ENCODE measurements around the gene ZNRF2. TPM values are rescaled to one million over a fixed set of nuclear protein-coding genes. Genes with fewer than 3 reads are reported as not detected.

Gene ZNRF2
- total RNA-seq (10 to 100 TPM; 12.4 to 13.6 TPM), polyA plus RNA-seq (4.2 TPM)

- Mint-ChIP-seq H3K36me3 (peaks cover 3 to 18% (median 14%) of the 10 kb centered on the region in 3 donors), H3K9me3 (peaks cover 4 to 13% (median 9%) of the 10 kb centered on the region in 5 donors), H3K4me1 (peaks cover 43 to 56% (median 51%) of the 10 kb centered on the region in 3 donors), H3K27me3 (no peaks in the 10 kb centered on the region), H3K27ac (peak within 1 kb of the TSS; percentile 87 to 97 (median 95)), H3K4me3 (peak within 1 kb of the TSS; percentile 82 to 92 (median 88))
- H3K4me1 ChIP-seq (ENCODE audit: insufficient read depth, low read length) = peaks cover 26% of the 10 kb centered on the region
- peak within 1 kb of the TSS; percentile 80 for H3K27ac ChIP-seq (ENCODE audit: low read depth, low read length)
- no peaks in the 10 kb centered on the region for H3K9me3 ChIP-seq (ENCODE audit: low read length)
- ChIA-PET POLR2A (interaction anchor here (0.6 to 2.6 kb wide), 8 partner anchors 29 to 150 kb away, joined by 3 to 22 read pairs (median 8); partner anchors contain the start of gene MTURN), CTCF (interaction anchor here (1.3 to 1.6 kb wide), 3 partner anchors 10 to 68 kb away, joined by 3 to 7 read pairs (median 4); no protein-coding TSS in a partner anchor)
- peak within 1 kb of the TSS; percentile 44 for H3K4me3 ChIP-seq (ENCODE audit: low read length)
- H3K36me3 ChIP-seq (ENCODE audit: insufficient read depth, low read length) = no peaks in the 10 kb centered on the region
- H3K27me3 ChIP-seq (ENCODE audit: insufficient read depth, low read length, poor library complexity, severe bottlenecking) = no peaks in the 10 kb centered on the region
- peak; percentile 98 to 100 (median 98) for DNase-seq
Observed at GRCh38 chr7:30284298-30285066, at the start of gene ZNRF2. ZNRF2 (plus strand) TSS chr7:30284597; CDS start chr7:30285358, 761 bp downstream.

DNA sequence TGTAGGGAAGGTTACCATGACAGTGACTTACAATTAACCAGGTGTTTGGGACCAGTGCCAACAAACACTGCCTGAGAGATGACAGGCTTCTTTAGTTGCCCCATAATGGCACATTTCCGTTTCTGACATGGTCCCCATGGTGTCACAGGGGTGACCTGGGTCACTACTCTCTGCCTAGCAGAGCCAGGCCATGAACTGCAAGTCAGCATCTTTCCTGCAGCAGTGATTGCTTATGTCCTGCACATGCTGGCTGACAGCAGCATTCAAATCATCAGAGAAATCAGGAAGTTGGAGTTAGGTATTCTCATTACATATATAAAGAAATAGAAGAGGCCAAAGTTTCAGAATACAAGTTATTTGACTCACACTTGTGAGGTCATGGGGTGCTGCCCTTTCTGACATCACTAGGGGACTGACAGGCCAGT is 47.1 kb upstream of the ZNRF2 start:
- H3K9me3 Mint-ChIP-seq = no peaks in the 10 kb centered on the region
- Histone ChIP-seq H3K36me3 (ENCODE audit: insufficient read depth, low read length) (no peaks in the 10 kb centered on the region), H3K4me3 (ENCODE audit: low read length) (no peak overlapping the region), H3K9me3 (ENCODE audit: low read length) (no peaks in the 10 kb centered on the region), H3K4me1 (ENCODE audit: insufficient read depth, low read length) (no peaks in the 10 kb centered on the region), H3K27ac (ENCODE audit: low read depth, low read length) (no peak overlapping the region), H3K27me3 (ENCODE audit: insufficient read depth, low read length, poor library complexity, severe bottlenecking) (no peaks in the 10 kb centered on the region)
- no peaks in the 10 kb centered on the region for H3K4me1 Mint-ChIP-seq
- no peak for DNase-seq
- H3K36me3 Mint-ChIP-seq = peaks cover 0 to 2% (median 0%) of the 10 kb centered on the region in 3 donors
- peak overlapping the region in 1 of 8 donors; percentile 64 for H3K27ac Mint-ChIP-seq
- peaks cover 7 to 32% of the 10 kb centered on the region in 2 donors for H3K27me3 Mint-ChIP-seq
- POLR2A ChIA-PET = no interaction called here
- H3K4me3 Mint-ChIP-seq = no peak overlapping the region
- CTCF ChIA-PET = no interaction called here

DNA sequence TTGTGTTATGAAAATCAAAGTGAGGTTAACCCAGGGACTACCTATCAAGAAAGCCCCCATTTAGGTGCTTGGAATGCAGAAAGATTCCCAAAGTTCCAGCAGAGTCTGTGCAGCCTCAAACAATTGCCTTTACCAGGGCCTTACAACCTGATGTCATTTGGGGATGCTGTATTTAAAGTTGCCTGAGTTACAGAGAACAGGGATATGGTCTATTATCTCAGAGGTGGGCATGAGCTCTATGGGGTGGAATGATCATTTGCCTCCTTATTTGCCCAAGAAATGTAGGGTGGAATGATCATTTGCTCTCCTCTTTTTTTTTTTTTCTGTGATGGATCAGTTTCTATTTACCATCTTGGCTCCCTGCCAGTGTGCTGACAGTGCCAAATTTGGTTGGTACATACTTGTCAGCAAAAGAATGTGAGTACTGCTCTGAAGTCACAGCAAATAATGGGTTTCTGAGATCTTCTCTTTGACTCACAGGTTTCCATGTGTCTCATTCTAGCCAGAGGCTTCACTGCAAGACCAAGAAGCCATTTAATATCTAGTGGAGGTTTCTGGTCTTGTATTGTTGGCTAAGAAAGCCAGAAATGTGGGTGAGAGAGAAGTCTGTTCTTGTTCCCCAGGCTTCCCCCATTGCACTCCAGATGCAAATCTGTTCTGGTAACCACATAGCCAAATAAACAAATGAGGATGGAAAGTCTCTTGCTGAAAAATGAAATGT is 45.5 kb upstream of the ZNRF2 start:
- Mint-ChIP-seq H3K27ac (peak overlapping the region in 2 of 8 donors; percentile 12 to 43), H3K36me3 (peaks cover 0 to 2% (median 0%) of the 10 kb centered on the region in 3 donors), H3K9me3 (no peaks in the 10 kb centered on the region), H3K27me3 (peaks cover 7 to 32% of the 10 kb centered on the region in 2 donors), H3K4me3 (no peak overlapping the region), H3K4me1 (no peaks in the 10 kb centered on the region)
- H3K4me1 ChIP-seq (ENCODE audit: insufficient read depth, low read length) = no peaks in the 10 kb centered on the region
- POLR2A ChIA-PET = no interaction called here
- H3K27ac ChIP-seq (ENCODE audit: low read depth, low read length) = no peak overlapping the region
- no peaks in the 10 kb centered on the region for H3K9me3 ChIP-seq (ENCODE audit: low read length)
- no peaks in the 10 kb centered on the region for H3K27me3 ChIP-seq (ENCODE audit: insufficient read depth, low read length, poor library complexity, severe bottlenecking)
- H3K36me3 ChIP-seq (ENCODE audit: insufficient read depth, low read length) = no peaks in the 10 kb centered on the region
- CTCF ChIA-PET = no interaction called here
- DNase-seq = no peak
- H3K4me3 ChIP-seq (ENCODE audit: low read length) = no peak overlapping the region

GRCh38 chr7:30240106-30240800 is 44.1 kb upstream of the ZNRF2 start:
- Mint-ChIP-seq H3K4me1 (no peaks in the 10 kb centered on the region), H3K27me3 (peaks cover 13 to 32% of the 10 kb centered on the region in 2 donors), H3K27ac (no peak overlapping the region), H3K4me3 (no peak overlapping the region), H3K36me3 (peaks cover 0 to 2% (median 0%) of the 10 kb centered on the region in 3 donors), H3K9me3 (no peaks in the 10 kb centered on the region)
- no peaks in the 10 kb centered on the region for H3K36me3 ChIP-seq (ENCODE audit: insufficient read depth, low read length)
- H3K9me3 ChIP-seq (ENCODE audit: low read length) = no peaks in the 10 kb centered on the region
- ChIA-PET POLR2A (no interaction called here), CTCF (no interaction called here)
- H3K4me1 ChIP-seq (ENCODE audit: insufficient read depth, low read length) = no peaks in the 10 kb centered on the region
- no peak overlapping the region for H3K27ac ChIP-seq (ENCODE audit: low read depth, low read length)
- no peak overlapping the region for H3K4me3 ChIP-seq (ENCODE audit: low read length)
- DNase-seq = no peak
- no peaks in the 10 kb centered on the region for H3K27me3 ChIP-seq (ENCODE audit: insufficient read depth, low read length, poor library complexity, severe bottlenecking)

DNA sequence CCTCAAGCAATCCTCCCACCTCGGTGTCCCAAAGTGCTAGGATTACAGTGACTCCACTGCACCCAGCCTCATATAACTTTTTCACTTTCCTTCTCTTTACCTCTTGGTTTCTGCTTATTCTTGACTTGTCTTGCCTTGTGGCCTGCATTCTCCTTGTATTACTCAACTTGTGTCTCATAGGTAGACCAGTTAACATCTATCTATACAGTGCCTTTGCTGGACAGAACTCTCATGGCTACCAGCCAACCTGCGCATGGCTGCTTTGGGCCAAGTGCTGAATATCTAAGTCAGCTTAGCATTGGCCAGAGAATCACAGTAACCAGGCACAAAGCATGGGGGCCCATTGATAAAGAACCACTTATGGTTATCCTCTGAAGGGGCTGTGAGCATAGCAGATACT is 42.6 kb upstream of the ZNRF2 start:
- Histone ChIP-seq H3K4me3 (ENCODE audit: low read length) (no peak overlapping the region), H3K4me1 (ENCODE audit: insufficient read depth, low read length) (no peaks in the 10 kb centered on the region), H3K27ac (ENCODE audit: low read depth, low read length) (no peak overlapping the region), H3K36me3 (ENCODE audit: insufficient read depth, low read length) (no peaks in the 10 kb centered on the region), H3K9me3 (ENCODE audit: low read length) (no peaks in the 10 kb centered on the region), H3K27me3 (ENCODE audit: insufficient read depth, low read length, poor library complexity, severe bottlenecking) (no peaks in the 10 kb centered on the region)
- H3K4me1 Mint-ChIP-seq = no peaks in the 10 kb centered on the region
- no peaks in the 10 kb centered on the region for H3K9me3 Mint-ChIP-seq
- no peak for DNase-seq
- H3K36me3 Mint-ChIP-seq = peaks cover 0 to 2% (median 0%) of the 10 kb centered on the region in 3 donors
- H3K27ac Mint-ChIP-seq = no peak overlapping the region
- ChIA-PET POLR2A (no interaction called here), CTCF (no interaction called here)
- H3K27me3 Mint-ChIP-seq = peaks cover 13 to 26% of the 10 kb centered on the region in 2 donors
- no peak overlapping the region for H3K4me3 Mint-ChIP-seq

DNA sequence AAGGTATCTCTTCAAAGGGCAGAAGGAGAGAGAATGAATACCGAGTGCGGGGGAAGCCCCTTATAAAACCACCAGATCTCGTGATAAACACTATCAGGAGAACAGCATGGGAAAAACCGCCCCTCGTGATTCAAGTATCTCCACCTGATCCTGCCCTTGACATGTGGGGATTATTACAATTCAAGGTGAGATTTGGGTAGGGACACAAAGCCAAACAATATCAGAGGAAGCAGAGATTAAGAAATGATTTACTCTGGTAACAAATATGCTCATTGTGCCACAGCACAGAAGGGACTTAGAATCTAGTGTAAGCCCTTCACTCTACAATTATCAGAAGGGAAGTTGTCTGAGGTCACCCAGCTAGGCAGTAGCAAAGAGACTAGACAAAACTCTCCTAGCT is 40.1 kb upstream of the ZNRF2 start:
- Histone ChIP-seq H3K36me3 (ENCODE audit: insufficient read depth, low read length) (no peaks in the 10 kb centered on the region), H3K4me1 (ENCODE audit: insufficient read depth, low read length) (no peaks in the 10 kb centered on the region), H3K9me3 (ENCODE audit: low read length) (no peaks in the 10 kb centered on the region), H3K27me3 (ENCODE audit: insufficient read depth, low read length, poor library complexity, severe bottlenecking) (no peaks in the 10 kb centered on the region), H3K27ac (ENCODE audit: low read depth, low read length) (no peak overlapping the region), H3K4me3 (ENCODE audit: low read length) (no peak overlapping the region)
- H3K27me3 Mint-ChIP-seq = peaks cover 6 to 12% of the 10 kb centered on the region in 2 donors
- DNase-seq = no peak
- H3K4me1 Mint-ChIP-seq = peaks cover 2 to 4% (median 3%) of the 10 kb centered on the region in 3 donors
- POLR2A ChIA-PET = no interaction called here
- H3K27ac Mint-ChIP-seq = peak overlapping the region in 1 of 8 donors; percentile 24
- H3K4me3 Mint-ChIP-seq = no peak overlapping the region
- no peaks in the 10 kb centered on the region for H3K9me3 Mint-ChIP-seq
- CTCF ChIA-PET = interaction anchor here (2.0 kb wide), 1 partner anchor 320 kb away, joined by 5 read pairs; no protein-coding TSS in a partner anchor
- H3K36me3 Mint-ChIP-seq = peaks cover 0 to 3% (median 0%) of the 10 kb centered on the region in 3 donors

DNA sequence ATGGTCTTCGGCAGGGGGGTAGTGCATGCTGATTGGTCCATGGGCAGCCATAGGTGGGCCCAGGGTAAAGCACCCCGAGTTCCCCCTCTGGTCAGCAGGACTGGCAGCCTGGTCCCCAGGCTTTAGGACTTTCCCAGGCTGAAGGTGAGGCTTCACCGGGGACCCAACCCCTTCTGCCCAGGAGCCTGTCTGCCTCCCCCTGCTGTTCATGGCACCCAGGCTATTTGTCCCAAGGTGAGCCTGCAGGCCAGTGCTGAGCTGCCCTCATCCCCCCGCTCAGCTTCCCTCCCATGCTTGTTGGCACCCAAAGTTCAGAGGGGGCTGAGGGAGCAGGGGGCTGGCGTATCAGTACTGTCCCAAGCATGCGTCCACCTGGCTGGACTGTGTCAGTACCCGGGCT is 38.5 kb upstream of the ZNRF2 start:
- H3K27ac ChIP-seq (ENCODE audit: low read depth, low read length) = no peak overlapping the region
- CTCF ChIA-PET = interaction anchor here (2.0 kb wide), 1 partner anchor 319 kb away, joined by 5 read pairs; no protein-coding TSS in a partner anchor

More for the DNA sequence above, 38.5 kb upstream of the ZNRF2 start:
- Mint-ChIP-seq H3K36me3 (peaks cover 0 to 3% (median 0%) of the 10 kb centered on the region in 3 donors), H3K4me1 (peaks cover 15 to 19% (median 17%) of the 10 kb centered on the region in 3 donors), H3K27me3 (peaks cover 5 to 6% of the 10 kb centered on the region in 2 donors), H3K4me3 (no peak overlapping the region), H3K27ac (no peak overlapping the region), H3K9me3 (no peaks in the 10 kb centered on the region)
- POLR2A ChIA-PET = no interaction called here
- H3K27me3 ChIP-seq (ENCODE audit: insufficient read depth, low read length, poor library complexity, severe bottlenecking) = no peaks in the 10 kb centered on the region
- no peaks in the 10 kb centered on the region for H3K4me1 ChIP-seq (ENCODE audit: insufficient read depth, low read length)
- H3K9me3 ChIP-seq (ENCODE audit: low read length) = no peaks in the 10 kb centered on the region
- no peak for DNase-seq
- H3K36me3 ChIP-seq (ENCODE audit: insufficient read depth, low read length) = no peaks in the 10 kb centered on the region
- no peak overlapping the region for H3K4me3 ChIP-seq (ENCODE audit: low read length)
